Astrocyte of the spinal cord (primary cell): ENCODE measurements around the gene LGALS1.
"Not testable (repeated sequence)": the region's sequence is repeated elsewhere in the genome, so short reads cannot be mapped to it uniquely, and the experiment has no call there.

Experiments used
- DNase-seq: peaks from one replicate; pipeline ENCODE4 v3.0.0; 2011; ENCODE audit warnings: low read depth, low spot score
- H3K4me3 ChIP-seq: 2 replicates; pipeline ENCODE4 v1.5.1; 2011; ENCODE audit warnings: low read depth, mild to moderate bottlenecking, low read length, moderate library complexity
- CTCF ChIP-seq: IDR thresholded peaks from 2 replicates; pipeline ENCODE4 v1.5.1; 2012; ENCODE audit warnings: low read depth, mild to moderate bottlenecking, low read length, inconsistent platforms
- in situ Hi-C: cut with HindIII; loops from 2 replicates; pipeline ENCODE4 v1.10.0; 2017; ENCODE audit warnings: low sequenced_read_pairs

Gene LGALS1

GRCh38 chr22:37647317-37647716, 28.1 kb upstream of the LGALS1 start:
- TF ChIP-seq CTCF, result no peak
- no peak for DNase-seq
- in situ Hi-C loops, result no loop called here
- H3K4me3 ChIP-seq, result no peak overlapping the region

GRCh38 chr22:37647928-37648327, 27.5 kb upstream of the LGALS1 start:
- in situ Hi-C loops, result no loop called here
- no peak for TF ChIP-seq CTCF
- peak; percentile 59 for DNase-seq
- no peak overlapping the region for H3K4me3 ChIP-seq

GRCh38 chr22:37650463-37651136, 24.8 kb upstream of the LGALS1 start:
- no peak for DNase-seq
- no peak for TF ChIP-seq CTCF
- in situ Hi-C loops, result no loop called here
- H3K4me3 ChIP-seq, result no peak overlapping the region

- TF ChIP-seq CTCF, result no peak
- no peak overlapping the region for H3K4me3 ChIP-seq
- no peak for DNase-seq
- in situ Hi-C loops, result no loop called here
Observed at GRCh38 chr22:37654563-37655251, 20.7 kb upstream of the LGALS1 start.

- DNase-seq, result no peak
- H3K4me3 ChIP-seq, result no peak overlapping the region
- in situ Hi-C loops, result no loop called here
- TF ChIP-seq CTCF, result no peak
Observed at GRCh38 chr22:37655252-37655563, 20.2 kb upstream of the LGALS1 start.

GRCh38 chr22:37656583-37656982, 18.9 kb upstream of the LGALS1 start:
- in situ Hi-C loops, DNase-seq: not testable (repeated sequence)

GRCh38 chr22:37657590-37658132, 17.8 kb upstream of the LGALS1 start:
- TF ChIP-seq CTCF, result no peak
- in situ Hi-C loops, result no loop called here
- DNase-seq, result no peak
- H3K4me3 ChIP-seq, result peak overlapping the region; percentile 46

More at GRCh38 chr22:37656583-37656982, 18.9 kb upstream of the LGALS1 start:
- not testable (repeated sequence) for H3K4me3 ChIP-seq
